ENCODE results near the gene TLN1.

DNA sequence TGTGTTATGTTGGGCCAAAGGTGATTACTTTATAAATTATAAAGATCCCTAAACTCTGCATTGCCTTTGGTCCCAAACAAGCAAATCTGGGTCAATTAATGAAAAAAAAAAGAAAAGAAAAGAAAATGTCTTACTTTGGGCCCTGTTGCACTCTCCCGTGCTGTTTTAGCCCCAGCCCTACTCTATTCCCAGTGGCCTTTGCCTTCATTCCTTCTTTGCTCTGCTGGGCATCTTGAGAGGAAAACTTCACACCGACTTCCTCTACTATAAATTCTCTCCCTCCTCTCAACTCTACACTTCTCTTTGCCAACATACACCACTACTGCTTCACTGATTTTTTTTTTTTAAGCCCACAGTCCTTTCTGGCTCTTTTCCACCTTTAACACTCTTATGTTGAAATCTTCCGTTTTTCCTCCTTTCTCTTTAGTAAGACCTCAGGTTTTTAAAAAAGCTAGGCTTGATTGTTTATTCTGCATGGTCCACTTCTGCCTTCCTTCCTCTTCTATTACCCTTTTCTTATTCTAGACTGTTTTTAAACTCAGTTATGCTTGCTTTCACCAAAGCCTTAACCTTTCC is 26.6 kb upstream of the TLN1 start:
- TF ChIP-seq, protein P1, sequence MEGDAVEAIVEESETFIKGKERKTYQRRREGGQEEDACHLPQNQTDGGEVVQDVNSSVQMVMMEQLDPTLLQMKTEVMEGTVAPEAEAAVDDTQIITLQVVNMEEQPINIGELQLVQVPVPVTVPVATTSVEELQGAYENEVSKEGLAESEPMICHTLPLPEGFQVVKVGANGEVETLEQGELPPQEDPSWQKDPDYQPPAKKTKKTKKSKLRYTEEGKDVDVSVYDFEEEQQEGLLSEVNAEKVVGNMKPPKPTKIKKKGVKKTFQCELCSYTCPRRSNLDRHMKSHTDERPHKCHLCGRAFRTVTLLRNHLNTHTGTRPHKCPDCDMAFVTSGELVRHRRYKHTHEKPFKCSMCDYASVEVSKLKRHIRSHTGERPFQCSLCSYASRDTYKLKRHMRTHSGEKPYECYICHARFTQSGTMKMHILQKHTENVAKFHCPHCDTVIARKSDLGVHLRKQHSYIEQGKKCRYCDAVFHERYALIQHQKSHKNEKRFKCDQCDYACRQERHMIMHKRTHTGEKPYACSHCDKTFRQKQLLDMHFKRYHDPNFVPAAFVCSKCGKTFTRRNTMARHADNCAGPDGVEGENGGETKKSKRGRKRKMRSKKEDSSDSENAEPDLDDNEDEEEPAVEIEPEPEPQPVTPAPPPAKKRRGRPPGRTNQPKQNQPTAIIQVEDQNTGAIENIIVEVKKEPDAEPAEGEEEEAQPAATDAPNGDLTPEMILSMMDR (IDR thresholded peaks at IDR 0.05), result no peak
- TF ChIP-seq REST (IDR thresholded peaks at IDR 0.05; ENCODE audit: insufficient read depth in 1 of 2, low read depth in 2 of 2, low read length in 1 of 2) (no peak), SIN3A (IDR thresholded peaks at IDR 0.05; ENCODE audit: borderline replicate concordance, insufficient read depth, low read depth, low read length) (no peak), POLR2AphosphoS5 (IDR thresholded peaks at IDR 0.05; ENCODE audit: low read depth, low read length) (no peak)

Measured in Panc1 (cell line).